Colon (tissue), 2 donors: ENCODE measurements around the gene CSF3R.
"Not testable (repeated sequence)": the region's sequence is repeated elsewhere in the genome, so short reads cannot be mapped to it uniquely, and the experiment has no call there.

Experiments used
- FAIRE-seq: peaks from 2 replicates; lab custom pipeline; 2012; peaks lifted over from hg19 to GRCh38; lab: Jason Lieb, UNC
- donor health status: control.
- donor health status: control.

Gene CSF3R

GRCh38 chr1:36481091-36481490, 1.6 kb downstream of the CSF3R start:
- no peak for FAIRE-seq

DNA sequence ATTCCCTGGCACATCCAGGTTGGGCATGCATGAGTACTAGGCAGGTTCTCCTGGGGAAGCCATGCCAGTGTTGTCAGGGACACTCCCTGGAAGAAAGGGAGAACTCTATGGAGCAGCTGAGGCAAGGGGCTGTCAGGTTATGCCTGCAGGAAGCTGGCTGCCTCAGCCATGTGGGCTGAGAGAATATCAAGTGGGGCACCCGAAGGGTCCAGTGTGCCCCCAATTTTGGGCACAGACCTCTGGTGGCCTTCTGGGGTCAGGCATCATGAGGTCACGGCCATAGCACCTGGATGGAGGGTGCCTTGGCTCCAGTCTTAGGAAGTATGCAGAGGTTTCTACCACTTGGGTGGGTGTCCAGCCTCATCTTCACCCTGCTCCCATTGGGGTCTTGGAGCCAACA, 2.6 kb downstream of the CSF3R start:
- no peak for FAIRE-seq

GRCh38 chr1:36479505-36480051, 3.1 kb downstream of the CSF3R start:
- FAIRE-seq = no peak

GRCh38 chr1:36477615-36478014, 5.1 kb downstream of the CSF3R start:
- FAIRE-seq = not testable (repeated sequence)

- no peak for FAIRE-seq
Observed at GRCh38 chr1:36476945-36477344, 5.8 kb downstream of the CSF3R start.

DNA sequence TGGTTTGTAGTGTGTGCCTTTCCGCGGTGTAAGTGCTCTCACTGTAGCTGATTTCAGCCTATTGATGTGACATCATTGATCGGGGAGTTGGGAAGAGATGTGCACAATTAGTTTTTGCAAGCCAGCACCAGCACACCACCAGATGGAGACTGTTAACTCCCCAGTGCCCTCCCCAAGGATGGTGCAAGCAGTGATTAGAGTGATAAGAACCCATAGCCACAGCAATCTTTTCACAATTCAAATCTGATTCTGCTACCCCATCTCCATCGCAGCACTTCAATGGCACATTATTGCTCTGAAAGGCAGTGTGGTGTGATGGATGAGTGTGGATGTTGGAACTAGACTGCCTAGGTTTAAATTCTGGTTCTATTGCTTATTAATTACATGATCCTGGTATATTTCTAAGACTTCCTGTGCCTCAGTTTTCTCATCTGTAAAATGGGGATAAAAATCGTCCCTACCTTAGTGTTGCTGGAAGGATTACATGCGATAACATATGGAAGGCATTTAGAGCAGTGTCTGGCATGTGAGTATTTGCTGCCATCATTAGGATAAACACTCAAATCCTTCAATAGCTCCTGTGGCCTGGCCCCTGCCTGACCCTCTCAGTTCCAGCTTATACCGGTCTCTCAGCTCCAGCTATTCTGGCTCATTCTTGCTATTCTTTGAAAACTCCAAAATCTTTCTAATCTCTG, 6.7 kb downstream of the CSF3R start:
- FAIRE-seq = no peak

DNA sequence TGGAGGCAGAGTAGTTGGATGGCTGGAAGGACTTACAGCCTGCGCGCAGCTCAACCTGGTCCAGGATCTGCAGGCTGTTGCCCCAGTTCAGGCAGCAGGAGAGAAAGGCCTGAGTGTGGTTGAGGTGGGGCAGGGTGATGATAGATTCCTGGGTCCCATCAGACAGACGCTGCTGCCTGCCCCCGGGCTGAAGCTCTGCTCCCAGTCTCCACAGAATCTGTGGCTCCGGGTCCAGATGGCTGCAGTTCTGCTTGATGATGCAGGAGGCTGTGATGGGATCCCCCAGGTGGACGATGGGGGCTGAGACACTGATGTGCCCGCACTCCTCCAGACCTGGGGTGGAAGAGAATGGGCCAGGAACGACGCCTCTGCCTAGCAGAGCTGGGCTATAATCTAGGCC, 7.4 kb downstream of the CSF3R start:
- FAIRE-seq = no peak

- FAIRE-seq = no peak
Observed at GRCh38 chr1:36472656-36473055, 10.1 kb downstream of the CSF3R start.

DNA sequence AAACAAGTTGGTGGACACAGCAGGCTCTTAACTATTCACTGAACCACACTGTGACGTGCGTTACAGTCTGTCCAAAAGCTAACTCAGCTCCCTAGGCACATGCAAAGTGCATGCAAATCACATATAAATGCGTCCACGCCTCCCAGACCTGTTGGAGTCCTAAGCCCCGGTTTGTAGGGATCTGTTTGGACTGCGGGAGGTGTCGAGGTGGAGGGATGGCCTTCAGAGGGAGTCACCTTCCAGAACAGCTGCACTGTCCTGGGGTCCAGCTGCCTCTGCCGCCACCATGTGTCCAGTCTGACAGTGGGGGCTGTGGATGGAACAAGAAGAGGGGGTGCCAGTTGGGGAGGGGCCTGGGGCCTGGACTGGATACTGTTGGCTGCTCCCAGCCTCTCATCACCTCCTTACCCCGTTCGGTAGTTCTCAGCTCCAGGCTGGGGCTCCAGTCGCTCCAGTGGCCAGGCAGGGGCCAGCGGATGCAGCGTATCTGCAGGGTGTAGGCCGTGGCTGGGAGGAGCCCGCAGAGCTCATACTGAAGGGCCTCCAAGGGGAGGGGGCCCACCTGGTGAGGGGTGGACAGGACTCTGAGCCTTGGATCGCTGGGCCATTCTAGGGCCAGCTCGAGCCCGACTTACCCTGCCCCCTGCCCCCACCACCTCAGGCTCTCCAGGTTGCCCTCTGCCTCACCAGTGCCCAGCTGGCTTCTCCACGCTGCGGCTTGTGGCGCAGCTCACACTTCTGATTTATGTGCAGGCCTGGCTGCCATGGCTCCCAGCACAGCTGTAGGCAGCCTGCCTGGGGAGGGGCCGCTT, 10.7 kb downstream of the CSF3R start:
- FAIRE-seq = no peak

- FAIRE-seq = no peak
Observed at GRCh38 chr1:36469163-36469562, 13.6 kb downstream of the CSF3R start.

- FAIRE-seq = no peak
Observed at GRCh38 chr1:36467700-36468455, 14.8 kb downstream of the CSF3R start.

GRCh38 chr1:36467027-36467410, 15.7 kb downstream of the CSF3R start:
- FAIRE-seq = no peak

DNA sequence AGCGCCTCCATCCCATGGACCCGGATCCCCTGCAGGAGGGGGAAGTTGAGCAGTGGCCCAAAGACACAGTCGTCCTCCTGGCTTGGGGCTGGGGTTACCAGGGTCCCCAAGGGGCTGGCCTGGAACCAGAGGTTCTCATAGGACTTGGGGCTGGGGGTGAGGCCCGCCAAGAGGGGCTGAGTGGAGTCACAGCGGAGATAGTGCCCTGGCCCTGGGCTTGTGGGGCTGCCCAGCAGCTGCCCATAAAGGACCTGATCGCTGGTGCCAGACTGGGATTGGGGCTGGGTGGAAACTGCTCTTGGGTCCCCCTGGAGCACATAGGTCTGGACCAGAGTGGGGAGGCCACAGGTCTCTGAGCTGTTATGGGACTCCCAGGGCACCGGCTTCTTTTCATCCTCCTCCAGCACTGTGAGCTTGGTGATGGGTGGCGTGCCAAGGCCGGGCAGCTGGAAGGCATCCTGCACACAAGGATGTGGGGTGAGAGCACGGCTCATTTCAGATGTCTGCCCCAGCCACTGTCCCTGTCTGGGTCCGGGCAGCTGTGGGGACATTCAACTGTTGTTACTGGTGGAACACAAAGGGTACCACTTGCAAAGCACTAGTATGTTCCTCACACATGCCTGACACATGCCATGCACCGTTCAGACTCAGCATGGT, 16.2 kb downstream of the CSF3R start:
- FAIRE-seq = no peak

- no peak for FAIRE-seq
Observed at GRCh38 chr1:36465731-36466369, 16.9 kb downstream of the CSF3R start.

DNA sequence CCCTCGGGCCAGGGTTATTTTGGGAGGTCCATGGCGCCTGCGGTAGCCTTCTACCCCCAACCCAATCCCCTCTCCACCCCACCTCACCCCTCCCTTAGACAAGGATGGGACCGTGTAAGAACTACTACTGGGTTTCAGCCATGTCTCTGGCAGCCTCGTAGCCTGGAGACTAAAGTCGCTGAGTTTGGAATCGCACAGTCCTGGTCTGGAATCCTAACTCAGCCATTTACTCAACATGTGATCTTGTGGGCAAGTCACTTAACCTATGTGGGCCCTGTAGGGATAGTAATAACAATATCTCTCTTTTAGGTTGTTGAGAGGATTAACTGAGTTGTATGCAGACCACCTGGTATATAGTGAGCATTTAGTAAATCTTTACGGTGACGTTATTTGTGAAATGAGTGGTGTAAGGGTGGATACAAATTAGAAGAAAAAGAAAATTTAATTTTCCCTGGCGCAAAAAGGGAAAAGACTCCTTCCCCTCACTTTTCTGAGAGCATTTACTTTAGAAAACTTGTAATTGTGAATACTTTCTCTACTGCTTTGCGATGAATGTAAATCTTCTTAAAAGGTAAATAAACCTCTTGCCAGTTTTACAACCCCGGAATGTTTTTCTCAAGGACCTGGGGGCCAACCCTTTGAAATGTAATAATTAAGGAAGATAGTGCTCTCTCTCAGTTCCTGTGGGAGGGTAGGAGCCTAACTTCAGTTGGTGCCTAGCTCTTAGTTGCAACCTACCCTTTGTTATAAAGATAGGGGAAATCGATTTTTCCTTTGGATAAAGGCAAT, 17.9 kb downstream of the CSF3R start:
- no peak for FAIRE-seq

DNA sequence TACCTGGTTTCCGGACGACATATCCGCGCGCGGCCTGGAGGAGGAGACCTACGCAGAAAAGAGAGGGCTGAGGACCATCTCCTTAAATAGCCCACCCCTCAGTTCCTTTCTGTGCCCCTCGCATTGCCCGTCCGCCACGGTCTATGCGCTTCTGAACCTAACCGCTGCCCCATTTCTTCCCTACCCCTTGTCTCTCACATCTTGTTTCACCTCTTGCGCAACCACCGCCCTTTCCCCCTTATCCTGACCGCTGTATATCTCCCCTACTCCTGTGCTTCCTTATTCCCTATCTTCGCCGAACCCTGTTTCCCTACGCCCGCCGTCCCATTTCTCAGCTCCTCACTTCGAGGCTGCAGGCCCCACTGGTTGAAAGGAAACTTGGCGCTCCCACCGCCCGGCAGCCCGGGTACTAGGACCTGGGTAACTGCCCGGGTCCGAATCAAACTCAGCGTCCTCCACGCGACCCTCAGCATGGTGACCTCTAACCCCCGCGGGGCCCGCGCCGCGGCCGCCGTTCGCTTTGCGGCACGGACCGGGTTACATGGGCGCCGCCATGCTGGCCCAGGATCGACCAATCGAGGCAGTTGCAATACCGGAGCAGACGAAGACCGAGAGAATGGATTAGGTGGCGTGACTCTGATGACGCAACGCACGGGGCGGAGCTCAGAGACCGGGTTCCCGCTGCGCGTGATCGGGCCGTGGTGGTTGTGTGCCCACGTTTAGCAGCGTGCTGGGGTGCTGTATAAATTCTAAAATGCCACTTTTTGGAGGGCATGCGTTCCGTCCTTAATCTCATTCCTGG, 18.7 kb downstream of the CSF3R start, which contains the start of gene MRPS15:
MRPS15 (minus strand) TSS at position 582 of the 802 bp plus-strand sequence; CDS start at position 473, 109 bp downstream.
- FAIRE-seq = no peak

DNA sequence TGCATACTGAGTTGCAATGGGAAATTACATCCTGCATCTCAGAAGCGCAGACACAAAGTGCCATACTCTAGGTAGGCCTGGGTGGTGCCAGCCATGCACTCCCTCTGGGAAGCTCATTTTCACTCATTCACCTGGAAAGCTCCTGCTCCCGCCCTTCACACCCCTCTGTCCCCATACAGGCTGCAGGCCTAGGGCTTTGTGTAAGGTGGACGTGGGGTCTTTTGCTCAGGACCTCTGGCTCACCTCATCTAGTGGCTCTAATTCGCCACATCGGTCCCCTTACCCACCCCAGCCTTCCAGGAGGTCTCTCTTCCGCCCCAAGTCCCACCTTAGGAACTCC, 19.3 kb downstream of the CSF3R start:
- FAIRE-seq = no peak

DNA sequence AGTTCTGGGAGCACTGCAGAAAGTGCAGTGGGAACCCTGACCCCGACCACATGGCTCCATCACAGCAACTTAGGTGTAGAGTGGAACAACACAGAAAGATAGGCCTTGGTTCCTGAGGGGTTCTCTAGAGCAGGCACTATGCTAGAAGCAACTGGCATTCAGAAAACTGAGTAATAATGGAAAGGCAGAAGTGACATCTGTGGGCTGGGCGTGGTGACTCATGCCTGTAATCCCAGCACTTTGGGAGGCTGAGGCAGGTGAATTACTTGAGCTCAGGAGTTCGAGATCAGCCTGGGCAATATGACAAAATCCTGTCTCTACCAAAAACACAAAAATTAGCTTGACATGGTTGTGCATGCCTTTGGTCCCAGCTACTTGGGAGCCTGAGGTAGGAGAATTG, 23.8 kb downstream of the CSF3R start:
- FAIRE-seq = no peak

DNA sequence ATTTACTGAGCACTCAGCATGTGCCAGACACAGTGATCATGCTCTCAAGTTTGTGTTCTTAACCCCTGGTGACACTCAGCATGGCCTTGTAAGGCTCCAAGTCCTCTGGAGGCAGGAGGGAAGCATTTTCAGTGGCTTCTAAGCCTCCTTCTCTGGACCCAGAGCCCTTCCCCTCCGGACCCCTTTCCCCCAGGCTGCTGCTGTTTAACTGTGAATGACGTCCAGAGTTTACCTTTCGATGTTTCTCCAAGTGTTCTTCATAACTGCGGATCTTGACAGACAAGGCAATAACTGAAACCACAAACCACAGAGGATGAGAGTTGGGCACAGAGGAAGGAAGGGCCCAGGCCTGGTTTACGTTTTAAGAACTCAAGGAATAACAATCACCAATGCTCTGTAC, 25.0 kb downstream of the CSF3R start:
- no peak for FAIRE-seq

- no peak for FAIRE-seq
Observed at GRCh38 chr1:36456391-36456928, 26.3 kb downstream of the CSF3R start.
